Neuron (in vitro differentiated cells): Measurements from ENCODE around the gene SLC5A9.
"Not testable (repeated sequence)": the region's sequence is repeated elsewhere in the genome, so short reads cannot be mapped to it uniquely, and the experiment has no call there.

ENCODE experiments used
- H2AFZ ChIP-seq: one replicate; pipeline ENCODE4 v1.6.1; 2013; ENCODE audit warnings: low read depth, mild to moderate bottlenecking, inconsistent platforms, low read length, moderate library complexity
- H3K27me3 ChIP-seq: one replicate; pipeline ENCODE4 v1.6.1; 2013; ENCODE audit warnings: low read length; ENCODE audit not compliant: insufficient read depth
- H3K36me3 ChIP-seq: one replicate; pipeline ENCODE4 v1.6.1; 2013; ENCODE audit warnings: low read length; ENCODE audit not compliant: insufficient read depth
- H3K4me1 ChIP-seq: one replicate; pipeline ENCODE4 v1.6.1; 2013; ENCODE audit warnings: low read length; ENCODE audit not compliant: insufficient read depth
- H3K4me3 ChIP-seq: 2 replicates; pipeline ENCODE4 v1.5.1; 2013; ENCODE audit warnings: mild to moderate bottlenecking, low read length, moderate library complexity
- H3K9me3 ChIP-seq: one replicate; pipeline ENCODE4 v1.6.1; 2013; ENCODE audit warnings: low read length

The SLC5A9 gene

GRCh38 chr1:48202030-48202752 lies 20.3 kb upstream of the SLC5A9 start:
- H3K27me3 ChIP-seq: no peaks in the 10 kb centered on the region

GRCh38 chr1:48203287-48203900 lies 19.1 kb upstream of the SLC5A9 start:
- peaks cover 6% of the 10 kb centered on the region for H3K4me1 ChIP-seq
- no peak overlapping the region for H2AFZ ChIP-seq
- H3K9me3 ChIP-seq: no peaks in the 10 kb centered on the region
- H3K27me3 ChIP-seq: no peaks in the 10 kb centered on the region
- H3K36me3 ChIP-seq: no peaks in the 10 kb centered on the region
- H3K4me3 ChIP-seq: no peak overlapping the region

More at GRCh38 chr1:48202030-48202752, 20.3 kb upstream of the SLC5A9 start:
- H2AFZ ChIP-seq: no peak overlapping the region
- H3K4me3 ChIP-seq: no peak overlapping the region
- H3K36me3 ChIP-seq: no peaks in the 10 kb centered on the region
- no peaks in the 10 kb centered on the region for H3K9me3 ChIP-seq
- H3K4me1 ChIP-seq: peaks cover 6% of the 10 kb centered on the region

DNA sequence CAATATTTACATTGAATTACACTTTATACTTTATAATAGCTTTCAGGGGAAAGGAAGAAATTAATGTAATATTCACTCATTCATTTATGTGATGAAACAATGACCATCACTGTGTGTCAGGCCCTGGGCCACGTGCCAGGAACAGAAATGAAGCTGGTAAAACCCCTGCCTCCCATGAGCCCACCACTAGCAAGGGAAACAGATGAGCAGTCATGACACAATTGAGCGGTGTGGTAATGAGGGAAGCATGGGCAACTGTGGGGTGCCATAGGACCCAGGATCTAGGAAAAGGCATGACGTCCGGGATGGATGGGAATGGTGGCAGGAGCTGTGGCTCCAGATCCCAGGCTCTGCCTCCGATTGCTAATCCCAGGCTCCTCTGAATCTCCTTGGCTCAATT lies 17.0 kb upstream of the SLC5A9 start:
- Histone ChIP-seq H3K4me3 (no peak overlapping the region), H2AFZ (no peak overlapping the region), H3K27me3 (no peaks in the 10 kb centered on the region), H3K9me3 (no peaks in the 10 kb centered on the region), H3K36me3 (no peaks in the 10 kb centered on the region), H3K4me1 (no peaks in the 10 kb centered on the region)

- Histone ChIP-seq H3K9me3 (no peaks in the 10 kb centered on the region), H3K4me3 (no peak overlapping the region), H2AFZ (no peak overlapping the region), H3K36me3 (no peaks in the 10 kb centered on the region), H3K27me3 (no peaks in the 10 kb centered on the region), H3K4me1 (no peaks in the 10 kb centered on the region)
These were observed 16.1 kb upstream of the SLC5A9 start for GRCh38 chr1:48206371-48206770.

DNA sequence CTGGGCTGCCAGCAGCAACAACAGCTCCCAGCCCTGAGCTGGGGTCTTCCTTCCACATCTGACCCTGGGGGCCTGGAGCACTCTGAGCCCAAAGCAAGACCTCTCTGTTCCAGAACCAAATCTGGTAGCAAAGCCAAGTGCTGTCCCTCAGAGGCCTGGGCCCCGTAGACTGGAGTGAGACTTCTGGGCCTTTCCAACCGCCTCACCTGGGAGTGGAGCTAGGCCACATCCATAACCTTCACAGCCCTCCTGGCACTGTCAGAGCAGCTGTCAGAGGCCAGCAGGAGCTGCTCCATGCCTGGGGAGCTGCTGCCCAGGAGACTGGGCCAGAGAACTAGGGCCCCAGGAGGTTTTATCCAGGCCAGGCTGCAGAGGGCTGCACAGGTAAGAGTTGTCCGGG lies 15.4 kb upstream of the SLC5A9 start:
- H3K4me1 ChIP-seq: no peaks in the 10 kb centered on the region
- H3K9me3 ChIP-seq: no peaks in the 10 kb centered on the region
- H3K4me3 ChIP-seq: no peak overlapping the region
- H3K27me3 ChIP-seq: no peaks in the 10 kb centered on the region
- no peaks in the 10 kb centered on the region for H3K36me3 ChIP-seq
- no peak overlapping the region for H2AFZ ChIP-seq

- H3K4me3 ChIP-seq: no peak overlapping the region
- no peaks in the 10 kb centered on the region for H3K9me3 ChIP-seq
- H2AFZ ChIP-seq: no peak overlapping the region
- H3K4me1 ChIP-seq: no peaks in the 10 kb centered on the region
- no peaks in the 10 kb centered on the region for H3K27me3 ChIP-seq
- no peaks in the 10 kb centered on the region for H3K36me3 ChIP-seq
These were observed 14.9 kb upstream of the SLC5A9 start for GRCh38 chr1:48207536-48208075.

GRCh38 chr1:48208251-48208650 lies 14.3 kb upstream of the SLC5A9 start:
- Histone ChIP-seq H3K27me3 (no peaks in the 10 kb centered on the region), H2AFZ (no peak overlapping the region), H3K4me1 (no peaks in the 10 kb centered on the region), H3K9me3 (no peaks in the 10 kb centered on the region), H3K4me3 (no peak overlapping the region), H3K36me3 (no peaks in the 10 kb centered on the region)

DNA sequence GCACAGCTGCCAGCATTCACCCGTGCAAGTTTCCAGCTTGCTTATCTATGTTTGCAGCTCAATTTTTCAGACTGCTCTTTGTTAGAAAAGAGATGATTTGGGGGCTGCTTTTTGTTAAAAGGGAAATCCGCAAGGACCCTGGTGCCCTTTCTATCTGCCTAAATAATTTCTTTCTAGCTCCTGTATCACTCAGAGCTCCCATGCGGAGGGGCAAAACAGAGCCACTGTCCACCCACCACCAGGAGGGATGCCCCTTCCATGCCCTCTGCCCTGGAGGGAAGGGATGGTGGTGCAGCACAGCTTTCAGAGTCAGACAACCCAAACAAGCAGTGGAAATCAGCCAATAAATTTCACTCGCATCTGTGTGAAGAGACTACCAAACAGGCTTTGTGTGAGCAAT lies 13.9 kb upstream of the SLC5A9 start:
- H3K4me3 ChIP-seq: no peak overlapping the region
- no peaks in the 10 kb centered on the region for H3K36me3 ChIP-seq
- no peaks in the 10 kb centered on the region for H3K9me3 ChIP-seq
- H3K27me3 ChIP-seq: no peaks in the 10 kb centered on the region
- H2AFZ ChIP-seq: no peak overlapping the region
- H3K4me1 ChIP-seq: no peaks in the 10 kb centered on the region

- H3K9me3 ChIP-seq, H3K4me1 ChIP-seq, H2AFZ ChIP-seq, H3K36me3 ChIP-seq, H3K4me3 ChIP-seq, H3K27me3 ChIP-seq: not testable (repeated sequence)
These were observed 9.1 kb upstream of the SLC5A9 start for GRCh38 chr1:48213462-48213861.

DNA sequence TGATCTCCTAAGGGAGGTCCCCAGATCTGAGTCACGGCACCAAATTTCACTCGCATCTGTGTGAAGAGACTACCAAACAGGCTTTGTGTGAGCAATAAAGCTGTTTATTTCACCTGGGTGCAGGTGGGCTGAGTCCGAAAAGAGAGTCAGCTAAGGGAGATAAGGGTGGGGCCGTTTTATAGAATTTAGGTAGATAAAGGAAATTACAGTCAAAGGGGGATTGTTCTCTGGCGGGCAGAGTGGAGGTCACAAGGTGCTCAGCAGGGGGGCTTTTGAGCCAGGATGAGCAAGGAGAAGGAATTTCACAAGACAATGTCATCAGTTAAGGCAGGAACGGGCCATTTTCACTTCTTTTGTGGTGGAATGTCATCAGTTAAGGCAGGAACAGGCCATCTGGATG lies 8.2 kb upstream of the SLC5A9 start:
- not testable (repeated sequence) for H2AFZ ChIP-seq, H3K36me3 ChIP-seq, H3K4me1 ChIP-seq, H3K27me3 ChIP-seq, H3K4me3 ChIP-seq, H3K9me3 ChIP-seq

- Histone ChIP-seq H3K4me3 (no peak overlapping the region), H3K9me3 (no peaks in the 10 kb centered on the region), H3K4me1 (no peaks in the 10 kb centered on the region), H2AFZ (no peak overlapping the region), H3K36me3 (no peaks in the 10 kb centered on the region), H3K27me3 (peaks cover 5% of the 10 kb centered on the region)
These were observed 7.7 kb upstream of the SLC5A9 start for GRCh38 chr1:48214820-48215219.

DNA sequence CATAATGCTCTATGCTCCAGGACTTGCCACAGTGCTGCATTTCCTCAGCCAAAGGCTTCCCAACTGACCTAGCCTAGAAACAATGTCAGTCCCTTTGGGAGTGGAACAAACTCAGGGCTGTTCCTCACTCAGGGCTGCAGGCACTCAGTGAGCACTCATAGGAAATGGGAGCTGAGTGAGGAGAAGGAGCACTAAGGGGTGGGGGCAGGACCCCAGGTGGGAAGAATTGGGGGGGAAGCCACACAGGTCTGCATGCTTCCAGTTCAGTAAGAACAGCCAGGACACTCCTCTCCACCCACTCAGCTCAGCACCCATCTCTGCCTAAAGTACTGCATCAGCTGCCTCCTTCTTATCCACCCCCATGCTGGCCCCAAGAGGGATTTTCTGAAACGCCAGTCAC lies 7.3 kb upstream of the SLC5A9 start:
- Histone ChIP-seq H3K9me3 (no peaks in the 10 kb centered on the region), H3K4me1 (no peaks in the 10 kb centered on the region), H3K27me3 (peaks cover 5% of the 10 kb centered on the region), H3K36me3 (no peaks in the 10 kb centered on the region), H3K4me3 (no peak overlapping the region), H2AFZ (no peak overlapping the region)

DNA sequence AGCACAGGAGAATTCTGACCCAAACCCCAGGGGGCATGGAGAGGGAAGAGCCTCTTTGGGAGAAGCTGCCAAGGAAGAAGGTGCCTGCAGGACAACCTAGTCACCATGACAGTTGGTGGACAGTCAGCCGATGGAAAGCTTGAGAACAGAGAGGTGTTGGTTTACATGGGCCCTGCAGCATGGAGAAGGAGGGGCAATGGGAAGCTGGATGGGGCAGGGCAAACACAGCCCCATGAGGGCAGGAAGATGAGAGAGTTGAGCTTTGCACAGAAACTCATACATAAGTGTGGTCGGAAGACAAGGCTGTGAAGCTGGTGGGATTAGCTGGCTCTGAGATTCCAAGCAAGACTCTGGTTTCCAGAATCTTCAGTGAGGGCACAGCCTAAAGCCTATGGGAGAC lies 6.6 kb upstream of the SLC5A9 start:
- Histone ChIP-seq H3K4me3 (no peak overlapping the region), H3K9me3 (no peaks in the 10 kb centered on the region), H3K27me3 (peaks cover 5% of the 10 kb centered on the region), H2AFZ (no peak overlapping the region), H3K4me1 (no peaks in the 10 kb centered on the region), H3K36me3 (no peaks in the 10 kb centered on the region)

DNA sequence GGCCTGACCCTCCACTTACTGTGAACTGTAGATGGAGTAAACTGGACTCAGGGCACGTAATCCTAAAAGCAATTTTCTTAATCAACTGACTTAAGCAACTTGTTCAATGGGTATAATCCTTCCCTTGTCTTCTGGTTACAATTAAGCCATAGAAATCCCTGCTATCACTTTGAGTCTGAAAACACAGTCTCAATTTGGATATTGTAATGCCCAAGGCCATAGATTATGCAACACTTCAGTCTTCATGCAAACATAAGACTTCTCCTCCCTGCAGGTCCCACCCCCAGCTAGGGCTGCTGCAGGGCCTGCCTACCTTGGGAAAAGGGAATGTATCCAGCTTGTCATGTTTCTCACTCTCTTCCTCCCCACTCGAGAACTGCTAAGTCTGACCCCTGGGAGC lies 6.2 kb upstream of the SLC5A9 start:
- Histone ChIP-seq H3K4me3 (no peak overlapping the region), H2AFZ (no peak overlapping the region), H3K4me1 (no peaks in the 10 kb centered on the region), H3K9me3 (no peaks in the 10 kb centered on the region), H3K27me3 (peaks cover 5% of the 10 kb centered on the region), H3K36me3 (no peaks in the 10 kb centered on the region)
